Measurements from ENCODE around the gene GPR146. TPM values are rescaled to one million over a fixed set of nuclear protein-coding genes. Genes with fewer than 3 reads are reported as not detected.

The GPR146 gene
- total and polyA plus RNA-seq, 2 of the 4 experiments (the other 2 are of a cell fraction): 2.2 to 3.4 TPM

- Histone ChIP-seq H3K9ac (ENCODE audit: low read depth, low read length) (no peak overlapping the region), H2BK5ac (ENCODE audit: low read depth, low read length, poor library complexity, severe bottlenecking) (no peak overlapping the region), H2AK9ac (replicated peaks; ENCODE audit: low read depth, low read length, poor library complexity) (no peak overlapping the region), H3K9me3 (ENCODE audit: control insufficient read depth, insufficient read depth, low read length) (no peaks in the 10 kb centered on the region), H3K9me1 (ENCODE audit: insufficient read depth, low read length) (peaks cover 4% of the 10 kb centered on the region; the same call in 1 of the 2 replicates), H3K4ac (ENCODE audit: low read depth, low read length) (no peak overlapping the region; the same call in 1 of the 2 replicates), H4K8ac (ENCODE audit: low read depth in 2 of 2, low read length in 2 of 2) (no peak overlapping the region), H3K27me3 (ENCODE audit: control insufficient read depth, insufficient read depth, low read length) (no peaks in the 10 kb centered on the region; the same call in 1 of the 2 replicates), H3K4me2 (ENCODE audit: low read depth, low read length) (no peak overlapping the region), H4K91ac (ENCODE audit: insufficient read depth, low read depth, low read length) (no peak overlapping the region), H3K23ac (ENCODE audit: low read depth, low read length) (no peak overlapping the region), H2AFZ (replicated peaks; ENCODE audit: low read length, poor library complexity) (peak overlapping the region; percentile 43), H2AK5ac (ENCODE audit: low read depth, low read length) (no peak overlapping the region), H2BK15ac (ENCODE audit: low read depth, low read length) (no peak overlapping the region), H4K20me1 (ENCODE audit: insufficient read depth, low read length) (peaks cover 61% of the 10 kb centered on the region), H3K36me3 (ENCODE audit: control insufficient read depth, insufficient read depth, low read length) (peaks cover 3% of the 10 kb centered on the region; the same call in 1 of the 2 replicates), H3K56ac (ENCODE audit: extremely low read depth, insufficient read depth, low read length) (no peak overlapping the region), H3K4me1 (ENCODE audit: control insufficient read depth, insufficient read depth, low read length) (peaks cover 9% of the 10 kb centered on the region; the same call in 1 of the 2 replicates), H3K4me3 (ENCODE audit: insufficient read depth, low read depth, low read length) (no peak overlapping the region), H4K5ac (ENCODE audit: low read depth, low read length) (no peak overlapping the region), H3K18ac (ENCODE audit: low read depth, low read length) (no peak overlapping the region), H2BK20ac (ENCODE audit: low read depth, low read length) (no peak overlapping the region), H3K79me1 (ENCODE audit: low read depth in 1 of 2, low read length in 2 of 2) (peaks cover 0 to 17% of the 10 kb centered on the region in 2 experiments; a peak in 1 of 4 replicates), H3K14ac (replicated peaks; ENCODE audit: low read depth, low read length) (no peak overlapping the region), H2BK120ac (ENCODE audit: low read depth, low read length) (no peak overlapping the region), H3K27ac (ENCODE audit: insufficient read depth, low read length) (no peak overlapping the region)
- ATAC-seq (ENCODE audit: low read depth): no peak
- dilution Hi-C loops (cut with HindIII; ENCODE audit: low sequenced_read_pairs, unreplicated experiment): no loop called here
- WGBS, 2 experiments (ENCODE audit: extremely low coverage in 2 of 2, insufficient read length in 1 of 2): 76% methylated on average over 13 of the region's 35 CpGs; no CpG with 5 or more reads in 1 of the 2 experiments
- intact Hi-C loops (cut with micrococcal nuclease): no loop called here
- ChIA-PET POLR2A (ENCODE audit: unreplicated experiment) (no interaction called here), CTCF (interaction anchor here (2.6 kb wide), 1 partner anchor 67 kb away, joined by 25 read pairs; no protein-coding TSS in a partner anchor)
- no TSS peak for BruUV-seq (replicated peaks)
- DNase-seq: no peak
- in situ Hi-C loops (cut with MboI; ENCODE audit: low sequenced_read_pairs): loop anchor here (5.0 kb wide), 1 partner anchor 68 kb away; no protein-coding TSS in a partner anchor
- no peak for TF ChIP-seq ELK1 (IDR thresholded peaks at IDR 0.05; ENCODE audit: borderline replicate concordance, low read depth, low read length)
- TF ChIP-seq MXI1 (IDR thresholded peaks at IDR 0.05; ENCODE audit: borderline replicate concordance, low read depth, low read length): no peak
- TF ChIP-seq RCOR1 (IDR thresholded peaks at IDR 0.05; ENCODE audit: insufficient replicate concordance, low read length): no peak
- no peak for TF ChIP-seq CTCF (conservative IDR thresholded peaks at IDR 0.05; ENCODE audit: low read depth, low read length)
- TF ChIP-seq USF2 (IDR thresholded peaks at IDR 0.05; ENCODE audit: low read depth, low read length): no peak
- TF ChIP-seq RFX5 (IDR thresholded peaks at IDR 0.05; ENCODE audit: low read depth, low read length): no peak
- TF ChIP-seq MAFK (IDR thresholded peaks at IDR 0.05; ENCODE audit: low read depth, low read length): no peak
- no peak for TF ChIP-seq CHD1 (IDR thresholded peaks at IDR 0.05; ENCODE audit: low read depth, low read length)
- TF ChIP-seq RAD21 (IDR thresholded peaks at IDR 0.05; ENCODE audit: low read length): no peak
- no peak for TF ChIP-seq NFE2L2 (IDR thresholded peaks at IDR 0.05; ENCODE audit: low read depth, low read length)
- TF ChIP-seq SMC3 (IDR thresholded peaks at IDR 0.05; ENCODE audit: low read depth, low read length): no peak
- no peak for TF ChIP-seq FOS (IDR thresholded peaks at IDR 0.05; ENCODE audit: low read depth, low read length)
- no peak for TF ChIP-seq MAZ (IDR thresholded peaks at IDR 0.05; ENCODE audit: borderline replicate concordance, low read depth, low read length)
- TF ChIP-seq BHLHE40 (IDR thresholded peaks at IDR 0.05; ENCODE audit: low read depth, low read length): no peak
- no peak for TF ChIP-seq POLR2A (IDR thresholded peaks at IDR 0.05; ENCODE audit: low read depth, low read length)
Measured at GRCh38 chr7:1060315-1061072, 16.1 kb downstream of the GPR146 start.
